Measurements from ENCODE around the gene CEP250.

- TF ChIP-seq TAF1 (IDR thresholded peaks at IDR 0.05; ENCODE audit: low read depth, low read length), result 0 out of 2 replicates have a peak, but pooled peaks have one; percentile 11
- TF ChIP-seq PAX5 (IDR thresholded peaks at IDR 0.05; ENCODE audit: insufficient read depth, low read length, severe bottlenecking), result no peak
Measured at GRCh38 chr20:35454881-35455609, at the start of gene CEP250.

Measured in GM12891 (cell line).